Endothelial cell of umbilical vein (primary cell): ENCODE data around the gene SDR9C7. TPM values are rescaled to one million over a fixed set of nuclear protein-coding genes. Genes with fewer than 3 reads are reported as not detected.

ENCODE experiments used
- BruUV-seq: library from RNA; stranded (reverse); fragments of 400-500 nt; replicated peaks from 2 replicates; lab custom pipeline; 2021; lab: Mats Ljungman, UMichigan
- CTCF ChIA-PET: fragments of 300-600, 350-600 bp; sonication (Branson Sonifier 250); formaldehyde crosslinking; loops from one replicate; lab custom pipeline; 2021; ENCODE audit warnings: antibody characterized with exemption, inconsistent platforms; lab: Charles Lee
- POLR2A ChIA-PET: fragments of 300-600, 350-600 bp; sonication (Branson Sonifier 250); formaldehyde crosslinking; loops from one replicate; lab custom pipeline; 2021; ENCODE audit warnings: antibody characterized with exemption, inconsistent platforms; lab: Charles Lee
- DNase-seq: peaks from one replicate; pipeline ENCODE4 v3.0.0-alpha.2; 2011; ENCODE audit warnings: low read depth, low spot score
- FAIRE-seq: peaks from 2 replicates; lab custom pipeline; 2011; peaks lifted over from hg19 to GRCh38; lab: Jason Lieb, UNC
- H2AFZ ChIP-seq: 2 replicates; pipeline ENCODE4 v1.6.0; 2012; ENCODE audit warnings: low read depth, low read length, control low read depth, inconsistent platforms
- H3K27ac ChIP-seq: 2 replicates; pipeline ENCODE4 v1.5.1; 2011; ENCODE audit warnings: low read depth, mild to moderate bottlenecking, control low read depth, low read length, moderate library complexity; ENCODE audit not compliant: insufficient read depth
- H3K27me3 ChIP-seq, 2 experiments: 2 replicates each; pipeline versions ENCODE4 v1.6.0 to v1.6.1; 2011; ENCODE audit warnings: low read length in 2 of 2, mixed read lengths in 1 of 2; ENCODE audit not compliant: control insufficient read depth in 2 of 2, insufficient read depth in 2 of 2
- H3K36me3 ChIP-seq, 2 experiments: 2 replicates in 1 of 2; 3 replicates in 1 of 2; pipeline ENCODE4 v1.5.1; 2011; ENCODE audit warnings: low read length in 2 of 2, mild to moderate bottlenecking in 1 of 2, moderate library complexity in 1 of 2; ENCODE audit not compliant: control insufficient read depth in 2 of 2, insufficient read depth in 2 of 2; ENCODE audit errors: extremely low read depth in 1 of 2
- H3K4me1 ChIP-seq: 3 replicates; pipeline ENCODE4 v1.5.1; 2011; ENCODE audit warnings: mild to moderate bottlenecking, low read length; ENCODE audit not compliant: control insufficient read depth, insufficient read depth; ENCODE audit errors: extremely low read depth
- H3K4me2 ChIP-seq: 2 replicates; pipeline ENCODE4 v1.6.1; 2011; ENCODE audit warnings: low read length, control low read depth, mixed read lengths; ENCODE audit not compliant: insufficient read depth
- H3K4me3 ChIP-seq, 3 experiments: fragments of 200-600 bp in 1 of 3; sonication (generic), shearing (Covaris generic) in 1 of 3; replicated peaks in 1 of 3; 2 replicates each; pipeline ENCODE4 v1.5.1; 2011 to 2016; ENCODE audit warnings: control low read depth in 3 of 3, low read length in 3 of 3, mild to moderate bottlenecking in 2 of 3, inconsistent platforms in 1 of 3, low read depth in 1 of 3, moderate library complexity in 1 of 3; ENCODE audit not compliant: insufficient read depth in 1 of 3
- H3K79me2 ChIP-seq: 2 replicates; pipeline ENCODE4 v1.6.0; 2012; ENCODE audit warnings: low read length, inconsistent platforms; ENCODE audit not compliant: control insufficient read depth, insufficient read depth
- H3K9ac ChIP-seq: replicated peaks from 2 replicates; pipeline ENCODE3; 2011; ENCODE audit warnings: low read length, control low read depth; ENCODE audit not compliant: insufficient read depth; ENCODE audit errors: extremely low read depth
- H3K9me1 ChIP-seq: replicated peaks from 3 replicates; pipeline ENCODE4 v1.6.0; 2011; ENCODE audit warnings: mild to moderate bottlenecking, low read length; ENCODE audit not compliant: control insufficient read depth, insufficient read depth; ENCODE audit errors: extremely low read depth
- H3K9me3 ChIP-seq: replicated peaks from 2 replicates; pipeline ENCODE4 v1.5.1; 2012; ENCODE audit warnings: low read length, inconsistent platforms; ENCODE audit not compliant: control insufficient read depth, insufficient read depth
- H4K20me1 ChIP-seq: replicated peaks from 2 replicates; pipeline ENCODE3; 2011; ENCODE audit warnings: mild to moderate bottlenecking, low read length; ENCODE audit not compliant: control insufficient read depth, insufficient read depth; ENCODE audit errors: extremely low read depth
- CTCF ChIP-seq, 2 donors: IDR thresholded peaks; 1 replicate in 1 of 2; 2 replicates in 1 of 2; pipeline ENCODE4 v1.5.1; 2011; ENCODE audit warnings: low read length in 2 of 2, mild to moderate bottlenecking in 2 of 2, moderate library complexity in 2 of 2, control low read depth in 1 of 2, inconsistent platforms in 1 of 2, low read depth in 1 of 2; ENCODE audit not compliant: insufficient read depth in 1 of 2; ENCODE audit errors: extremely low read depth in 1 of 2
- EZH2 ChIP-seq: IDR thresholded peaks from 2 replicates; pipeline ENCODE4 v1.6.1; 2012; ENCODE audit warnings: borderline replicate concordance, low read depth, mild to moderate bottlenecking, moderate library complexity, low read length, inconsistent platforms; ENCODE audit not compliant: severe bottlenecking
- FOS ChIP-seq: IDR thresholded peaks from 2 replicates; pipeline ENCODE4 v1.6.1; 2011; ENCODE audit warnings: mild to moderate bottlenecking, low read length, moderate library complexity, borderline replicate concordance; ENCODE audit not compliant: insufficient read depth
- GATA2 ChIP-seq: IDR thresholded peaks from 2 replicates; pipeline ENCODE4 v1.7.0; 2011; ENCODE audit warnings: low read depth, mild to moderate bottlenecking, moderate library complexity, mixed read lengths, low read length; ENCODE audit not compliant: insufficient read length, insufficient read depth
- JUN ChIP-seq: IDR thresholded peaks from 2 replicates; pipeline ENCODE4 v1.6.1; 2011; ENCODE audit warnings: borderline replicate concordance, low read depth; ENCODE audit not compliant: insufficient read length, insufficient read depth
- POLR2A ChIP-seq: IDR thresholded peaks from 2 replicates; pipeline ENCODE4 v1.6.1; 2012; ENCODE audit warnings: low read depth, mild to moderate bottlenecking, control low read depth, low read length
- POLR2AphosphoS5 ChIP-seq: IDR thresholded peaks from 2 replicates; pipeline ENCODE4 v1.6.1; 2012; ENCODE audit warnings: low read depth, mild to moderate bottlenecking, control low read depth, low read length, moderate library complexity; ENCODE audit not compliant: insufficient read depth
- dilution Hi-C: fragments of 300-500 bp; cut with MboI; formaldehyde crosslinking; loops from one replicate; pipeline ENCODE4 v1.15.0; 2019; ENCODE audit warnings: low sequenced_read_pairs; ENCODE audit not compliant: extremely low pct_ligation_motif_present
- intact Hi-C: fragments of 100-400 bp; cut with micrococcal nuclease; formaldehyde crosslinking; loops from one replicate; pipeline ENCODE4 v1.10.0; 2022
- polyA plus RNA-seq, 4 experiments: library from polyadenylated mRNA; depleted of rRNA in 3 of 4; stranded (reverse) in 3 of 4; unstranded in 1 of 4; fragments of >200 nt; gene quantifications; 2 replicates each; pipeline versions ENCODE4 v1.2.1 to v1.2.3, GENCODE V29; 2011 to 2012; ENCODE audit warnings: missing spikeins in 1 of 4
- total RNA-seq: library from RNA; stranded (reverse); gene quantifications from 2 replicates; pipeline ENCODE4 v1.2.3, GENCODE V29; 2021
- TF ChIP-seq, protein P1 (sequence below): IDR thresholded peaks from 2 replicates; pipeline ENCODE4 v1.6.1; 2011; ENCODE audit not compliant: insufficient read depth, insufficient read length

Gene SDR9C7
- total and polyA plus RNA-seq, 2 donors (not counting 3 experiments of a cell fraction or from before 2014, with no cell fraction given), result not detected

DNA sequence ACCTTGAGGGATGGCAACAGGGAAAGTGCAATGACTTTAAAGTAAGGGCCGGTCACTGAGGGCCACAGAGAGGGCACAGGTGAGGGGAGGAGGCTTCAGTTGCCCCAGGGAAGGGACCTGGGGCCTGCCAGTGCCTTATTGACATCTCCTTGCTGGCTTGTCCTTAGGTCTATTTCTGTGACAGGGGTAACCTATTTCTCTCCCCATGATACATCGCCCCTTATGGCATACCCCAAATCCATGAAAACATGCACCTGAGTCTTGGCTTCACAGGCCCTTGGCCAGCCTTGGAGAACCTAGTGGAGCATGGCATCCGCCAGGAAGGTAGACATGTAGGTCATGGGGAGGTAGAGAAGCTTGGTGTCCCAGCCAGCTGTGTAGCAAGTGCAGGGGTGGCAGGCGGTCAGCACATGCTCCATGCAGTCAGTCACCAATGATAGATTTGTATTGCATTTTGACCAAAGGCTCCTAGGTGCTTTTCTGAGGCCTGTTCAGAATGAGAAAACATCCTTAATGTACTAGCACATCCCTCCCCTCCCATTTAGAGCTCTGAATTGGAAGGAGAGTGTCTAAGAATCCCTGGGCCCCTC is 46.8 kb upstream of the SDR9C7 start:
- dilution Hi-C loops, result no loop called here
- ChIA-PET POLR2A (no interaction called here), CTCF (no interaction called here)
- Histone ChIP-seq H3K4me2 (no peak overlapping the region), H4K20me1 (no peaks in the 10 kb centered on the region), H3K4me1 (no peaks in the 10 kb centered on the region), H2AFZ (no peak overlapping the region), H3K27ac (no peak overlapping the region), H3K9ac (no peak overlapping the region), H3K9me1 (no peaks in the 10 kb centered on the region), H3K79me2 (no peaks in the 10 kb centered on the region), H3K9me3 (no peaks in the 10 kb centered on the region), H3K27me3 (peaks cover 0 to 2% of the 10 kb centered on the region in 2 experiments), H3K36me3 (no peaks in the 10 kb centered on the region), H3K4me3 (no peak overlapping the region)
- no peak for TF ChIP-seq CTCF (IDR thresholded peaks at IDR 0.05; ENCODE audit: extremely low read depth in 1 of 2, insufficient read depth in 1 of 2, low read depth in 1 of 2, low read length in 2 of 2)
- TF ChIP-seq, protein P1, sequence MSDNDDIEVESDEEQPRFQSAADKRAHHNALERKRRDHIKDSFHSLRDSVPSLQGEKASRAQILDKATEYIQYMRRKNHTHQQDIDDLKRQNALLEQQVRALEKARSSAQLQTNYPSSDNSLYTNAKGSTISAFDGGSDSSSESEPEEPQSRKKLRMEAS, result no peak
- TF ChIP-seq JUN, result no peak
- TF ChIP-seq POLR2AphosphoS5, result no peak
- TF ChIP-seq FOS, result no peak
- no peak for TF ChIP-seq EZH2
- no peak for TF ChIP-seq POLR2A
- no peak for TF ChIP-seq GATA2
- intact Hi-C loops, result no loop called here
- no TSS peak for BruUV-seq
- no peak for DNase-seq
- no peak for FAIRE-seq
